ENCODE data around the gene CAMK2A.

CAMK2A gene

DNA sequence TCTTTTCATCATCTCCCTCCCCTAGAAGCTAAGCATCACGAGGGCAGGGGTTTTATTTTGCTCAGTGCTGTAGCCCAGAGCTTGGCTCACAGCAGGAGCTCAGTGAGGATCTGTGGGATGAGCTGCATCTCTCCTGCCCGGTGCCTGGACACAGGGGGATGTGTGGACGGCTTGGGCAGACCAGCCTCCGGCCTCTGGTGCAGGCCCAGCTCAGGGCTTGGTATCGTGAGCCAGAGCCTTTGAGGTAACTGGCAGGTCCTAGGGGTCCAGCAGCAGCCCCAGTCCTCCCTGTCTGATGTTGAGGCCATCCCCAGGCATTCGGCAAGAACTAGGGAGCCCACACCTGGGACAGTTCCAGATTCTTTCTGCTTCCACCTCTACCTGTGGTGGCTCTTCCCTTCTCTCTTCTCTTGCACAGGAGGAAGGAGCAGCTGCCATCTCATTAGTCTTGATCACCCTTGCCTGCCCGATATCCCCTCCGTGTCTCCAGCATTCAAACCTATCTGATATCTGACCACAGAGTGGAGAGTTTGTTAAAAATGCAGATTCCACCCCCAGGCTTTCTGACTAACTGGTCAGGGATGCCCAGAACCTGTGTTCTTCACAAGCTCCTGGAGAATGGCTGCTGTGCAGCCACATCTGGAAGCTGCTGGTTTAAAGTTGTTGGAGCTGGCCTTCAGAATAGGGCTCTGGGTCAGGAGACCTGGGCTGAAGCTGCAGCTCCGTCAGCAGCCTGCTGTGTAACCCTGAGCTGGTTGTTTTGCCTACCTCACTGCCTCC, 107.6 kb downstream of the CAMK2A start:
- H3K4me3 ChIP-seq (replicated peaks; ENCODE audit: insufficient read depth, low read length), result no peak overlapping the region
- no peak overlapping the region for H3K27ac ChIP-seq (replicated peaks)
- DNase-seq (ENCODE audit: low read depth in 1 of 2, low spot score in 1 of 2), result no peak
- TF ChIP-seq, protein P1, sequence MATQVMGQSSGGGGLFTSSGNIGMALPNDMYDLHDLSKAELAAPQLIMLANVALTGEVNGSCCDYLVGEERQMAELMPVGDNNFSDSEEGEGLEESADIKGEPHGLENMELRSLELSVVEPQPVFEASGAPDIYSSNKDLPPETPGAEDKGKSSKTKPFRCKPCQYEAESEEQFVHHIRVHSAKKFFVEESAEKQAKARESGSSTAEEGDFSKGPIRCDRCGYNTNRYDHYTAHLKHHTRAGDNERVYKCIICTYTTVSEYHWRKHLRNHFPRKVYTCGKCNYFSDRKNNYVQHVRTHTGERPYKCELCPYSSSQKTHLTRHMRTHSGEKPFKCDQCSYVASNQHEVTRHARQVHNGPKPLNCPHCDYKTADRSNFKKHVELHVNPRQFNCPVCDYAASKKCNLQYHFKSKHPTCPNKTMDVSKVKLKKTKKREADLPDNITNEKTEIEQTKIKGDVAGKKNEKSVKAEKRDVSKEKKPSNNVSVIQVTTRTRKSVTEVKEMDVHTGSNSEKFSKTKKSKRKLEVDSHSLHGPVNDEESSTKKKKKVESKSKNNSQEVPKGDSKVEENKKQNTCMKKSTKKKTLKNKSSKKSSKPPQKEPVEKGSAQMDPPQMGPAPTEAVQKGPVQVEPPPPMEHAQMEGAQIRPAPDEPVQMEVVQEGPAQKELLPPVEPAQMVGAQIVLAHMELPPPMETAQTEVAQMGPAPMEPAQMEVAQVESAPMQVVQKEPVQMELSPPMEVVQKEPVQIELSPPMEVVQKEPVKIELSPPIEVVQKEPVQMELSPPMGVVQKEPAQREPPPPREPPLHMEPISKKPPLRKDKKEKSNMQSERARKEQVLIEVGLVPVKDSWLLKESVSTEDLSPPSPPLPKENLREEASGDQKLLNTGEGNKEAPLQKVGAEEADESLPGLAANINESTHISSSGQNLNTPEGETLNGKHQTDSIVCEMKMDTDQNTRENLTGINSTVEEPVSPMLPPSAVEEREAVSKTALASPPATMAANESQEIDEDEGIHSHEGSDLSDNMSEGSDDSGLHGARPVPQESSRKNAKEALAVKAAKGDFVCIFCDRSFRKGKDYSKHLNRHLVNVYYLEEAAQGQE (IDR thresholded peaks at IDR 0.05; ENCODE audit: insufficient replicate concordance, low read depth), result no peak
- TF ChIP-seq GABPA (IDR thresholded peaks at IDR 0.05; ENCODE audit: low read depth) (no peak), POLR2AphosphoS5 (IDR thresholded peaks at IDR 0.05; ENCODE audit: low read depth) (no peak), SPI1 (IDR thresholded peaks at IDR 0.05; ENCODE audit: borderline replicate concordance, low read depth) (no peak)
- TF ChIP-seq, protein P2, sequence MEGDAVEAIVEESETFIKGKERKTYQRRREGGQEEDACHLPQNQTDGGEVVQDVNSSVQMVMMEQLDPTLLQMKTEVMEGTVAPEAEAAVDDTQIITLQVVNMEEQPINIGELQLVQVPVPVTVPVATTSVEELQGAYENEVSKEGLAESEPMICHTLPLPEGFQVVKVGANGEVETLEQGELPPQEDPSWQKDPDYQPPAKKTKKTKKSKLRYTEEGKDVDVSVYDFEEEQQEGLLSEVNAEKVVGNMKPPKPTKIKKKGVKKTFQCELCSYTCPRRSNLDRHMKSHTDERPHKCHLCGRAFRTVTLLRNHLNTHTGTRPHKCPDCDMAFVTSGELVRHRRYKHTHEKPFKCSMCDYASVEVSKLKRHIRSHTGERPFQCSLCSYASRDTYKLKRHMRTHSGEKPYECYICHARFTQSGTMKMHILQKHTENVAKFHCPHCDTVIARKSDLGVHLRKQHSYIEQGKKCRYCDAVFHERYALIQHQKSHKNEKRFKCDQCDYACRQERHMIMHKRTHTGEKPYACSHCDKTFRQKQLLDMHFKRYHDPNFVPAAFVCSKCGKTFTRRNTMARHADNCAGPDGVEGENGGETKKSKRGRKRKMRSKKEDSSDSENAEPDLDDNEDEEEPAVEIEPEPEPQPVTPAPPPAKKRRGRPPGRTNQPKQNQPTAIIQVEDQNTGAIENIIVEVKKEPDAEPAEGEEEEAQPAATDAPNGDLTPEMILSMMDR (IDR thresholded peaks at IDR 0.05; ENCODE audit: insufficient read depth, low read length), result no peak
- H3K27me3 ChIP-seq (ENCODE audit: insufficient read depth, poor library complexity, severe bottlenecking), result no peaks in the 10 kb centered on the region

DNA sequence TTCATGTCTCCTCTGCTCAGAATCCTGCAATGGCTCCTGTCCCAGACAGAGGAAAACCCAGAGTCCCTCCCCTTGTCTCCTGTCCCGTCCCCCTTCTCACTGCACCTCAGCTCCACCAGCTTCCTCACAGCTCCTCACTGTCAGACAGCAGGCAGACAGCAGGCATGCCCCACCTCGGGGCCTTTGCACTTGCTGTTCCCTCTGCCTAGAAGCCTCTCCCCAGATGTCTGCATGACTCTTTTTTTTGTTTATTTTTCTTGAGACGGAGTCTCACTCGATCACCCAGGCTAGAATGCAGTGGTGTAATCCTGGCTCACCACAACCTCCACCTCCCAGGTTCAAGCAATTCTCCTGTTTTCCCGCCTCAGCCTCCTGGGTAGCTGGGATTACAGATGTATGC, 108.5 kb downstream of the CAMK2A start:
- no peak for DNase-seq (ENCODE audit: low read depth in 1 of 2, low spot score in 1 of 2)
- no peaks in the 10 kb centered on the region for H3K27me3 ChIP-seq (ENCODE audit: insufficient read depth, poor library complexity, severe bottlenecking)
- TF ChIP-seq, protein P2 (IDR thresholded peaks at IDR 0.05; ENCODE audit: insufficient read depth, low read length), result no peak
- TF ChIP-seq, protein P1 (IDR thresholded peaks at IDR 0.05; ENCODE audit: insufficient replicate concordance, low read depth), result no peak
- no peak overlapping the region for H3K27ac ChIP-seq (replicated peaks)
- no peak overlapping the region for H3K4me3 ChIP-seq (replicated peaks; ENCODE audit: insufficient read depth, low read length)

DNA sequence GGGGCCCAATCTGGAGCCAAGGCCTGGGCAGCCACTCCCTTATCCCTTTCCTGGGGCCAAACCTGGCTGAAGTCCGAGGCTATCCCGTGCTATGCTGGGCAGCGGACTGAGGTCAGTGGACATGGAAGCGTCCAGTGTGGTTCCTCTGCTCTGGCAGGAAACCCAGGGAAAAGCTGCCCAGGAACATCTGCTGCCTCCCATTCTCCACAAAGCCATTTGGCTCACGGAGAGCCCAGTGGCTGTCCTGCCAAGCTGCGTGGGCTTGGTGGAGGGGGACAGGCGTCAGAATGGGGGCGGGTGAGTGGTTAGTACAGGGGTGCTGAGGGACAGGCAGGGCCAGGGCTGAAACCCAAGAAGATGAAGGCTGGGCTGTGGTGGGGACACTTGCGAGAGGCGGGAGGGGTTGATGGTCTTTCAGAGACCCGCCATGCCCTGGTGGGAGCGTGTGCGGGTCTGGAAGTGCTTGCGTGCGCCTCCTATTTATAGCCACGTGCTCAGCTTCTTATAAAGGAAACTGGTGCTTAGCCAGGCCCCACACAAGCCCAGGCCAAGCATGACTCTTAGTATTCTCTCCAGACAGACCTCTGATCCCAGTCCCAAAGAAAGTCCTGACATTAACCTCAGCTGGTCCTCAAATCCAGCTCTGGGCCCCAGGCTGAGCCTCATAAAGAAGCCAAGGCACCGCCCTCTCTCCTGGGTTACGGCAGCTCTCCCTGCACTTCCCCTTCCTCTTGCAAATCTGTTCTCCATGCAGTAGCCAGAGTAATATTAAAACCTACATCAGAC, 109.1 kb downstream of the CAMK2A start:
- TF ChIP-seq SPI1 (IDR thresholded peaks at IDR 0.05; ENCODE audit: borderline replicate concordance, low read depth) (peak; percentile 95), GABPA (IDR thresholded peaks at IDR 0.05; ENCODE audit: low read depth) (no peak)
- peak in 1 of 2 experiments; percentile 61 for DNase-seq (ENCODE audit: low read depth in 1 of 2, low spot score in 1 of 2)
- Histone ChIP-seq H3K27me3 (ENCODE audit: insufficient read depth, poor library complexity, severe bottlenecking) (no peaks in the 10 kb centered on the region), H3K27ac (replicated peaks) (no peak overlapping the region), H3K4me3 (replicated peaks; ENCODE audit: insufficient read depth, low read length) (no peak overlapping the region)

DNA sequence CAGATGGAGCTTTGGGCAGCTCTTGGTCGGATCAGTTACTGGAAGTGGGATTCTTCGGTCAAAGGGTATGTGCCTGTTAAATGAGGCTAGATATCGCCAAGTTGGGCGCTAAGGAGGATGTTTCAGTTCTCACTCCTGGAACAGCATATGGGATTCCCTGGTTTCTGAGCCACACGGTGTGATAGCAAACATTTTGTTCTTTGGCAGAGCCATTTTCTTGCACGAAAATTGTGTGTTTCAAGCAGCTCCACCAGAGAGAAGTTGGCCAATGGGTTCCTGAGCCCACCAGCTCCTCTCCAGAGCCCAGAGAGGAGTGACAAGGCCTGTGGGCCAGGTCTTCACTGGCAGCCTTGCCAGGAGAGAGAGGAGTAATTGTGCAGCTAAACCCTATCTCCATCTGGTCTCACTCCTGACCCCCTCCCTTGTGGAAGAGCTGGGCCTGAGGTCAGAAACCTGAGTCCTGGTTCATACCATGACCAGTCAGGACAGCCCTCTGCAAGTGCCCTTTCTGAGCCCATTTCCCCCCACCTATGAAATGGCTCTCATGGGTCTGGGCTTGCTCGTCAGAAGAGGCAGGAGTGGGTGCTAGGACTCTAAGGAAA, 110.5 kb downstream of the CAMK2A start:
- no peaks in the 10 kb centered on the region for H3K27me3 ChIP-seq (ENCODE audit: insufficient read depth, poor library complexity, severe bottlenecking)
- DNase-seq (ENCODE audit: low read depth in 1 of 2, low spot score in 1 of 2), result no peak
- no peak overlapping the region for H3K27ac ChIP-seq (replicated peaks)
- TF ChIP-seq SPI1 (IDR thresholded peaks at IDR 0.05; ENCODE audit: borderline replicate concordance, low read depth) (no peak), GABPA (IDR thresholded peaks at IDR 0.05; ENCODE audit: low read depth) (no peak), POLR2AphosphoS5 (IDR thresholded peaks at IDR 0.05; ENCODE audit: low read depth) (no peak)
- TF ChIP-seq, protein P1 (IDR thresholded peaks at IDR 0.05; ENCODE audit: insufficient replicate concordance, low read depth), result no peak
- TF ChIP-seq, protein P2 (IDR thresholded peaks at IDR 0.05; ENCODE audit: insufficient read depth, low read length), result no peak
- no peak overlapping the region for H3K4me3 ChIP-seq (replicated peaks; ENCODE audit: insufficient read depth, low read length)
